AG04450 (cell line): ENCODE measurements around the gene TSHZ2. TPM values are rescaled to one million over a fixed set of nuclear protein-coding genes. Genes with fewer than 3 reads are reported as not detected.

Experiments used
- CTCF ChIA-PET: fragments of 300-600, 350-600 bp; formaldehyde crosslinking; extraction: SDS; loops from one replicate; lab custom pipeline; 2022; ENCODE audit warnings: antibody characterized with exemption, inconsistent platforms; lab: Charles Lee
- POLR2A ChIA-PET: fragments of 350-600 bp; formaldehyde crosslinking; extraction: SDS; loops from one replicate; lab custom pipeline; 2021; ENCODE audit warnings: antibody characterized with exemption, inconsistent platforms; lab: Yijun Ruan, JAX
- DNase-seq: peaks from one replicate; pipeline ENCODE4 v3.0.0-alpha.2; 2011; ENCODE audit warnings: low read depth, low spot score
- H3K27ac ChIP-seq: one replicate; pipeline ENCODE4 v1.5.1; 2012; ENCODE audit warnings: low read depth, low read length, control low read depth
- H3K27me3 ChIP-seq: one replicate; pipeline ENCODE4 v1.6.0; 2012; ENCODE audit warnings: low read length; ENCODE audit not compliant: control insufficient read depth, insufficient read depth
- H3K4me3 ChIP-seq: 2 replicates; pipeline ENCODE4 v1.5.1; 2011; ENCODE audit warnings: mild to moderate bottlenecking, low read depth, low read length, control low read depth
- H3K9me3 ChIP-seq: 2 replicates; pipeline ENCODE4 v1.5.1; 2012; ENCODE audit warnings: low read length; ENCODE audit not compliant: control insufficient read depth, insufficient read depth
- polyA plus RNA-seq: library from polyadenylated mRNA; depleted of rRNA; stranded (reverse); fragments of >200 nt; gene quantifications from 2 replicates; pipeline ENCODE4 v1.2.3, GENCODE V29; 2011
- TF ChIP-seq, protein P1 (sequence below): IDR thresholded peaks from 2 replicates; pipeline ENCODE4 v1.5.1; 2011; ENCODE audit warnings: low read depth, low read length, control low read depth, inconsistent platforms

TSHZ2 gene
- polyA plus RNA-seq, 1 experiment: not detected

DNA sequence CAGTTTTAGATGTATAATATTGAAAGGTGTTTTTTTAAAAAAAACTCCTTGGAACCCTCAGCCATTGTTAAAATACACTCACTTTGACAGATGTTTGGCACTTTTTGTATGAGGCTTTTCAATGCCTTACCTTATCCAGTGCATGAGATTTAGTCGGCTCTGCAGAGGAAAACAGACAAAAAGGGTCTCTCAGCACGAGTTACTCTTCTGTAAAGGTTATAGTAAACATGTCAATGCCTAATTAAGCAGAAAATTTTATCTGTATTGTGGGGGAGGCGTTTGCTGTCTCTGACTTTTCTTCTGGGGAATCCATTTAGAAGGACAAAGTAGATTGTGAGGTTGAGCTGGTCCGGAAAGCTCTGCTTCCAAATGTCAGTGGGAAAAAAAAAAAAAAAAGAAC, 278.3 kb downstream of the TSHZ2 start:
- POLR2A ChIA-PET: no interaction called here
- CTCF ChIA-PET: no interaction called here
- Histone ChIP-seq H3K27me3 (no peaks in the 10 kb centered on the region), H3K27ac (no peak overlapping the region), H3K4me3 (no peak overlapping the region), H3K9me3 (peaks cover 3% of the 10 kb centered on the region; the same call in 1 of the 2 replicates)
- DNase-seq: no peak
- TF ChIP-seq, protein P1, sequence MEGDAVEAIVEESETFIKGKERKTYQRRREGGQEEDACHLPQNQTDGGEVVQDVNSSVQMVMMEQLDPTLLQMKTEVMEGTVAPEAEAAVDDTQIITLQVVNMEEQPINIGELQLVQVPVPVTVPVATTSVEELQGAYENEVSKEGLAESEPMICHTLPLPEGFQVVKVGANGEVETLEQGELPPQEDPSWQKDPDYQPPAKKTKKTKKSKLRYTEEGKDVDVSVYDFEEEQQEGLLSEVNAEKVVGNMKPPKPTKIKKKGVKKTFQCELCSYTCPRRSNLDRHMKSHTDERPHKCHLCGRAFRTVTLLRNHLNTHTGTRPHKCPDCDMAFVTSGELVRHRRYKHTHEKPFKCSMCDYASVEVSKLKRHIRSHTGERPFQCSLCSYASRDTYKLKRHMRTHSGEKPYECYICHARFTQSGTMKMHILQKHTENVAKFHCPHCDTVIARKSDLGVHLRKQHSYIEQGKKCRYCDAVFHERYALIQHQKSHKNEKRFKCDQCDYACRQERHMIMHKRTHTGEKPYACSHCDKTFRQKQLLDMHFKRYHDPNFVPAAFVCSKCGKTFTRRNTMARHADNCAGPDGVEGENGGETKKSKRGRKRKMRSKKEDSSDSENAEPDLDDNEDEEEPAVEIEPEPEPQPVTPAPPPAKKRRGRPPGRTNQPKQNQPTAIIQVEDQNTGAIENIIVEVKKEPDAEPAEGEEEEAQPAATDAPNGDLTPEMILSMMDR: no peak

DNA sequence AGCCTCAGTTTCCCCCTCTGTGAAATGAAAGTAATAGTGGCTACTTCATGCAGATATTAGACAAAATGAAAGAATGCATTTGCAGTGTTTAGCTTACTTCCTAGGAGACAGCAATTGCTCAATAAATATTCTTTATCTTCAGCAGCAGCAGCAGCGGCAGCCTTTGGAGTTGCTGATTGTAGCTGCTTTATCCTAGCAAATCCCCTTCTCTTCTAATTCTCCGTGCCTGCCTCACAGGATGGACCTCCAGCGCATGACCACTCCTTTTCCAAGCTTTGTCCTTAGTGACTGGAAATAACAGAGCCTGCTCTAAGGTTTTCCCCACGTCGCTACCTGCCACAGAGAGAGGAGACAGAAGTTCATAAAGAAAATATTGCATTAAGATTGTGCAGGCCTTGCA, 279.8 kb downstream of the TSHZ2 start:
- CTCF ChIA-PET: no interaction called here
- Histone ChIP-seq H3K9me3 (peaks cover 4% of the 10 kb centered on the region; the same call in 1 of the 2 replicates), H3K4me3 (no peak overlapping the region), H3K27me3 (no peaks in the 10 kb centered on the region), H3K27ac (no peak overlapping the region)
- POLR2A ChIA-PET: no interaction called here
- TF ChIP-seq, protein P1: no peak
- DNase-seq: no peak

DNA sequence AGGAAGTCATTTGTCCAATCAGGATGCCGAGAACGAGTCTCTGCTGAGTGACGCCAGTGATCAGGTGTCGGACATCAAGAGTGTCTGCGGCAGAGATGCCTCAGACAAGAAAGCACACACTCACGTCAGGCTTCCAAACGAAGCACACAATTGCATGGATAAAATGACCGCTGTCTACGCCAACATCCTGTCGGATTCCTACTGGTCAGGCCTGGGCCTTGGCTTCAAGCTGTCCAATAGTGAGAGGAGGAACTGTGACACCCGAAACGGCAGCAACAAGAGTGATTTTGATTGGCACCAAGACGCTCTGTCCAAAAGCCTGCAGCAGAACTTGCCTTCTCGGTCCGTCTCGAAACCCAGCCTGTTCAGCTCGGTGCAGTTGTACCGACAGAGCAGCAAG, 281.5 kb downstream of the TSHZ2 start:
- TF ChIP-seq, protein P1: no peak
- ChIA-PET CTCF (no interaction called here), POLR2A (no interaction called here)
- Histone ChIP-seq H3K4me3 (no peak overlapping the region), H3K9me3 (peaks cover 4% of the 10 kb centered on the region; the same call in 1 of the 2 replicates), H3K27ac (no peak overlapping the region), H3K27me3 (no peaks in the 10 kb centered on the region)
- DNase-seq: no peak

GRCh38 chr20:53255102-53255710, 283.0 kb downstream of the TSHZ2 start:
- no peak overlapping the region for H3K4me3 ChIP-seq
- H3K27me3 ChIP-seq: no peaks in the 10 kb centered on the region
- DNase-seq: no peak
- CTCF ChIA-PET: no interaction called here
- H3K9me3 ChIP-seq: peaks cover 4% of the 10 kb centered on the region; the same call in 1 of the 2 replicates
- TF ChIP-seq, protein P1: no peak
- POLR2A ChIA-PET: no interaction called here
- no peak overlapping the region for H3K27ac ChIP-seq

DNA sequence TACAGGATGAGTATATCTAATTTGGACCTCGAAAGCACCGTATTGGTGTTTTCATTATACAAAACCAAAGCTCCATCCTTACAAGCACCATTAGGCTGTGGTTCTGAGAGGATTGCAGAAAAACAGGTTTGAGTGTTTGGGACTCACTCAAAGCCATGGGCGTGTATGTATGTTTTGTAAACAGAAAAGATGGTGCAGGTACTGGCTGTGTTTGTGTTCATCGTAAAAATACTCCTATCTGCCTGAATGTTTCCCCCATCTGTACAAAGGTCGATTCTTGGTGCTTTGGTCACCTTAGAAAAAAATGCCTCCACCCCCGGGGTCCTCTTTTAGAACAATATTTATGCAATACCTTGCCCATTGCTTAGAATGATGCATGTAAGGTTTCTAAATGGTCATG, 286.6 kb downstream of the TSHZ2 start:
- Histone ChIP-seq H3K27ac (no peak overlapping the region), H3K4me3 (no peak overlapping the region), H3K9me3 (peaks cover 4% of the 10 kb centered on the region; the same call in 1 of the 2 replicates), H3K27me3 (no peaks in the 10 kb centered on the region)
- POLR2A ChIA-PET: no interaction called here
- DNase-seq: no peak
- TF ChIP-seq, protein P1: no peak
- CTCF ChIA-PET: no interaction called here
